ENCODE data around the gene CAMK2D. TPM values are rescaled to one million over a fixed set of nuclear protein-coding genes. Genes with fewer than 3 reads are reported as not detected.

The CAMK2D gene
- total and polyA plus RNA-seq, 4 experiments from 2014 or later = 15.5 to 36.4 (median 24.0) TPM

- no peaks in the 10 kb centered on the region for H3K27me3 ChIP-seq (ENCODE audit: insufficient read depth, low read length)
- Mint-ChIP-seq H3K4me3 (no peak overlapping the region), H3K27ac (no peak overlapping the region), H3K9me3 (peaks cover 0 to 19% (median 2%) of the 10 kb centered on the region in 8 donors), H3K4me1 (peaks cover 0 to 1% (median 0%) of the 10 kb centered on the region in 4 donors), H3K36me3 (peaks cover 2 to 12% of the 10 kb centered on the region in 2 donors), H3K27me3 (peaks cover 0 to 1% of the 10 kb centered on the region in 2 donors)
- intact Hi-C loops (cut with micrococcal nuclease) = no loop called here
- no peaks in the 10 kb centered on the region for H3K36me3 ChIP-seq (ENCODE audit: insufficient read depth, low read length)
- ChIA-PET POLR2A (ENCODE audit: partially characterized antibody) (no interaction called here), CTCF (ENCODE audit: partially characterized antibody) (no interaction called here)
- H3K4me1 ChIP-seq (ENCODE audit: insufficient read depth, low read length) = no peaks in the 10 kb centered on the region
- no peak overlapping the region for H3K27ac ChIP-seq (ENCODE audit: low read depth, low read length)
- DNase-seq = no peak
- no peak overlapping the region for H3K4me3 ChIP-seq (ENCODE audit: low read length in 2 of 2)
- H3K9me3 ChIP-seq (ENCODE audit: control insufficient read depth in 1 of 2, low read length in 2 of 2) = no peaks in the 10 kb centered on the region
Measured at GRCh38 chr4:113788888-113789287, 27.4 kb upstream of the CAMK2D start.

GRCh38 chr4:113785781-113786180, 24.2 kb upstream of the CAMK2D start:
- CTCF ChIA-PET (ENCODE audit: partially characterized antibody) = interaction anchor here (1.2 kb wide), 1 partner anchor 51 kb away, joined by 3 read pairs; no protein-coding TSS in a partner anchor
- no peak for DNase-seq
- H3K9me3 Mint-ChIP-seq = peaks cover 0 to 5% (median 0%) of the 10 kb centered on the region in 8 donors
- H3K27me3 ChIP-seq (ENCODE audit: insufficient read depth, low read length) = no peaks in the 10 kb centered on the region
- no peak overlapping the region for H3K27ac Mint-ChIP-seq
- H3K4me3 Mint-ChIP-seq = no peak overlapping the region
- H3K27ac ChIP-seq (ENCODE audit: low read depth, low read length) = no peak overlapping the region
- H3K4me1 ChIP-seq (ENCODE audit: insufficient read depth, low read length) = no peaks in the 10 kb centered on the region
- peaks cover 0 to 8% (median 2%) of the 10 kb centered on the region in 4 donors for H3K4me1 Mint-ChIP-seq
- no peaks in the 10 kb centered on the region for H3K27me3 Mint-ChIP-seq
- intact Hi-C loops (cut with micrococcal nuclease) = no loop called here
- POLR2A ChIA-PET (ENCODE audit: partially characterized antibody) = interaction anchor here (1.1 kb wide), 1 partner anchor 11 kb away, joined by 4 read pairs; no protein-coding TSS in a partner anchor
- no peak overlapping the region for H3K4me3 ChIP-seq (ENCODE audit: low read length in 2 of 2)
- no peaks in the 10 kb centered on the region for H3K36me3 Mint-ChIP-seq
- no peaks in the 10 kb centered on the region for H3K9me3 ChIP-seq (ENCODE audit: control insufficient read depth in 1 of 2, low read length in 2 of 2)
- no peaks in the 10 kb centered on the region for H3K36me3 ChIP-seq (ENCODE audit: insufficient read depth, low read length)

DNA sequence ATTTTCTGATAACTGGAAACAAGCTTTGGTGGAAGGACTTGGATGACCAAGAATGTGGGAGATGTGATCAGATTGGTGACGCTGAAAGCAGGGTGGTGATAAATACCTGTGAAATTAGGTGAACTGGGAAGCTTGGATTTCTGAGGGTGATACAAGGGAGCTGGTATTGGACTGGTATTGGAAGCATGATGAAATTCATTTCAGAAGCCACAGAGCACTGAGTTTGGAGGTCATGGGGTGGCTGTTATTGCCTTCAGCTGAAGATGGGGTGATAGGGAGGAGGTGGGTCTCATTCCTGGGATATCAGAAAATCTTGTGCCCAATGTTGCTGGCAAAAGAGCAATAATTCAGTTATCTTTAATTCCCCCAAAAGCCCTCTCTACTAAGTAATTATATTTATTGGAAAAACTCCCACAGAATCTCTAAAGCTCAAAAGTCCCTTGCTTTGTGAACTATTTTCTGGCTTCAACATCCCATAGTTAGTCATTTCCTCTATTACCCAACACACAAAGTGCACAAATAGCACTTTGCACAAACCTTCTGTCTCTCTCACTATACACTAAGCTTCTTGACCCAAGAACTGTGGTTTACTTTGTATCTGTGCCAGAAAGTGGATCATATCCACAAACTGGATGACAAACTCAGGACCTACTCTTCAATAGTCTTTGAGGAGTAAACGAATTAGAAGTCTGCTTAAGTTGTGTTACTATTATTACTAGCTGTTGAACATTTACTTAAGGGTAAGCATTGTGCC, 23.1 kb upstream of the CAMK2D start:
- ChIA-PET POLR2A (ENCODE audit: partially characterized antibody) (interaction anchor here (1.1 kb wide), 1 partner anchor 10 kb away, joined by 4 read pairs; no protein-coding TSS in a partner anchor), CTCF (ENCODE audit: partially characterized antibody) (interaction anchor here (1.2 to 2.7 kb wide), 5 partner anchors 17 to 122 kb away, joined by 3 to 6 read pairs (median 3); no protein-coding TSS in a partner anchor)
- Mint-ChIP-seq H3K27ac (no peak overlapping the region), H3K4me1 (peaks cover 0 to 8% (median 2%) of the 10 kb centered on the region in 4 donors), H3K27me3 (no peaks in the 10 kb centered on the region), H3K9me3 (peaks cover 0 to 5% (median 0%) of the 10 kb centered on the region in 8 donors), H3K4me3 (no peak overlapping the region), H3K36me3 (no peaks in the 10 kb centered on the region)
- no peaks in the 10 kb centered on the region for H3K36me3 ChIP-seq (ENCODE audit: insufficient read depth, low read length)
- intact Hi-C loops (cut with micrococcal nuclease) = loop anchor here (5.0 kb wide), 3 partner anchors 43 to 392 kb away; no protein-coding TSS in a partner anchor
- no peaks in the 10 kb centered on the region for H3K27me3 ChIP-seq (ENCODE audit: insufficient read depth, low read length)
- no peak for DNase-seq
- no peak overlapping the region for H3K27ac ChIP-seq (ENCODE audit: low read depth, low read length)
- H3K9me3 ChIP-seq (ENCODE audit: control insufficient read depth in 1 of 2, low read length in 2 of 2) = no peaks in the 10 kb centered on the region
- H3K4me1 ChIP-seq (ENCODE audit: insufficient read depth, low read length) = no peaks in the 10 kb centered on the region
- no peak overlapping the region for H3K4me3 ChIP-seq (ENCODE audit: low read length in 2 of 2)

- intact Hi-C loops (cut with micrococcal nuclease) = loop anchor here (5.0 kb wide), 3 partner anchors 44 to 391 kb away; no protein-coding TSS in a partner anchor
- Mint-ChIP-seq H3K27ac (no peak overlapping the region), H3K9me3 (peaks cover 0 to 5% (median 0%) of the 10 kb centered on the region in 8 donors), H3K4me1 (peaks cover 0 to 8% (median 2%) of the 10 kb centered on the region in 4 donors), H3K4me3 (no peak overlapping the region), H3K27me3 (no peaks in the 10 kb centered on the region), H3K36me3 (no peaks in the 10 kb centered on the region)
- Histone ChIP-seq H3K4me1 (ENCODE audit: insufficient read depth, low read length) (no peaks in the 10 kb centered on the region), H3K9me3 (ENCODE audit: control insufficient read depth in 1 of 2, low read length in 2 of 2) (no peaks in the 10 kb centered on the region), H3K27ac (ENCODE audit: low read depth, low read length) (no peak overlapping the region), H3K36me3 (ENCODE audit: insufficient read depth, low read length) (no peaks in the 10 kb centered on the region), H3K27me3 (ENCODE audit: insufficient read depth, low read length) (no peaks in the 10 kb centered on the region), H3K4me3 (ENCODE audit: low read length in 2 of 2) (no peak overlapping the region)
- ChIA-PET CTCF (ENCODE audit: partially characterized antibody) (interaction anchor here (1.3 to 2.7 kb wide), 4 partner anchors 27 to 123 kb away, joined by 3 to 6 read pairs (median 4); no protein-coding TSS in a partner anchor), POLR2A (ENCODE audit: partially characterized antibody) (no interaction called here)
- no peak for DNase-seq
Measured at GRCh38 chr4:113783701-113784100, 22.2 kb upstream of the CAMK2D start.

DNA sequence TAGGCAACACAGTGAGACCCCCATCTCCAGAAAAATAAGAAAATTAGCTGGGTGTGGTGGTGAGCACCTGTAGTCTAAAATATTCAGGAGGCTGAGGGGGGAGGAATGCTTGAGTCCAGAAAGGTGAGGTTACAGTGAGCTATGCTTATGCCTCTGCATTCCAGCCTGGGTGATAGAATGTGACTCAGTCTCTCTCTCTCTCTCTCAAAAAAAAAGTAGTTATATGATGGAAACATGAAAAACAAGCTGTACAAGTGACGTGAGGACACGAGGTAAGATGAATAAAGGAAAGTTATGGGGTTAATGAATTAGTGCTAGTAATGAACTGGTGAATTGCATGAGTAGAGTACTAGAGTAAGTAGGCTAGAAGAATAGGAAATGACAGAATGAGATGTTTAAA, 21.8 kb upstream of the CAMK2D start:
- Histone ChIP-seq H3K9me3 (ENCODE audit: control insufficient read depth in 1 of 2, low read length in 2 of 2) (no peaks in the 10 kb centered on the region), H3K4me1 (ENCODE audit: insufficient read depth, low read length) (no peaks in the 10 kb centered on the region), H3K27me3 (ENCODE audit: insufficient read depth, low read length) (no peaks in the 10 kb centered on the region), H3K27ac (ENCODE audit: low read depth, low read length) (no peak overlapping the region), H3K36me3 (ENCODE audit: insufficient read depth, low read length) (no peaks in the 10 kb centered on the region), H3K4me3 (ENCODE audit: low read length in 2 of 2) (no peak overlapping the region)
- CTCF ChIA-PET (ENCODE audit: partially characterized antibody) = interaction anchor here (0.9 to 2.7 kb wide), 6 partner anchors 28 to 248 kb away, joined by 3 to 6 read pairs (median 4); no protein-coding TSS in a partner anchor
- H3K36me3 Mint-ChIP-seq = no peaks in the 10 kb centered on the region
- H3K27me3 Mint-ChIP-seq = no peaks in the 10 kb centered on the region
- peaks cover 0 to 8% (median 2%) of the 10 kb centered on the region in 4 donors for H3K4me1 Mint-ChIP-seq
- H3K27ac Mint-ChIP-seq = no peak overlapping the region
- peaks cover 0 to 5% (median 0%) of the 10 kb centered on the region in 8 donors for H3K9me3 Mint-ChIP-seq
- POLR2A ChIA-PET (ENCODE audit: partially characterized antibody) = no interaction called here
- intact Hi-C loops (cut with micrococcal nuclease) = loop anchor here (5.0 kb wide), 3 partner anchors 44 to 391 kb away; no protein-coding TSS in a partner anchor
- DNase-seq = no peak
- H3K4me3 Mint-ChIP-seq = no peak overlapping the region

- ChIA-PET POLR2A (ENCODE audit: partially characterized antibody) (no interaction called here), CTCF (ENCODE audit: partially characterized antibody) (interaction anchor here (1.0 kb wide), 1 partner anchor 131 kb away, joined by 3 read pairs; no protein-coding TSS in a partner anchor)
- Histone ChIP-seq H3K4me3 (ENCODE audit: low read length in 2 of 2) (no peak overlapping the region), H3K36me3 (ENCODE audit: insufficient read depth, low read length) (no peaks in the 10 kb centered on the region), H3K9me3 (ENCODE audit: control insufficient read depth in 1 of 2, low read length in 2 of 2) (no peaks in the 10 kb centered on the region), H3K27ac (ENCODE audit: low read depth, low read length) (no peak overlapping the region), H3K4me1 (ENCODE audit: insufficient read depth, low read length) (no peaks in the 10 kb centered on the region), H3K27me3 (ENCODE audit: insufficient read depth, low read length) (no peaks in the 10 kb centered on the region)
- peaks cover 0 to 8% (median 2%) of the 10 kb centered on the region in 4 donors for H3K4me1 Mint-ChIP-seq
- peaks cover 0 to 5% (median 0%) of the 10 kb centered on the region in 8 donors for H3K9me3 Mint-ChIP-seq
- no peaks in the 10 kb centered on the region for H3K36me3 Mint-ChIP-seq
- no peak overlapping the region for H3K4me3 Mint-ChIP-seq
- no peak overlapping the region for H3K27ac Mint-ChIP-seq
- H3K27me3 Mint-ChIP-seq = peaks cover 0 to 1% of the 10 kb centered on the region in 2 donors
- peak in 4 of 5 donors; percentile 25 to 35 (median 30) for DNase-seq
- intact Hi-C loops (cut with micrococcal nuclease) = loop anchor here (1.0 to 5.0 kb wide), 7 partner anchors 19 to 389 kb away; no protein-coding TSS in a partner anchor
Measured at GRCh38 chr4:113781439-113782040, 20.0 kb upstream of the CAMK2D start.

DNA sequence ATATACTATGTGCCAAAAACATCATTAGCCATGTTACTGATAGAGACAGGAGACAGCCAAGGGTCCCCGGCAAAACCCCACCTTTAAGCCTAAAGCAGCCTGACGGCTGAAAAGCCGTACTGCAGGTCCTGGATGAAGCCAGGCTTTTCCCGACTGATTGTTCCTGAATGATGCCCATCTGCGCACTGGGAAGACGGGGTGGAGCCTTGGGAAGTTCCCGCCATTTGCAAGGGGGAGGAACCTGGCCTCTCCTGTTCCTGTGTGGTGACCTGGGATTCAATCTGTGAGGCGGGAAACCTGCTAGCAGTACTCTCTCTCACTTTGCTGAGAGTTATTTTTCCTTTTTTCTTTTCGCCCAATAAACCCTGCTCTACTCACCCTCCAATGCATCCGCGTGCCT, 15.1 kb upstream of the CAMK2D start:
- ChIA-PET CTCF (ENCODE audit: partially characterized antibody) (no interaction called here), POLR2A (ENCODE audit: partially characterized antibody) (no interaction called here)
- no peaks in the 10 kb centered on the region for H3K27me3 ChIP-seq (ENCODE audit: insufficient read depth, low read length)
- H3K27ac ChIP-seq (ENCODE audit: low read depth, low read length) = no peak overlapping the region
- Mint-ChIP-seq H3K36me3 (no peaks in the 10 kb centered on the region), H3K4me3 (no peak overlapping the region), H3K9me3 (no peaks in the 10 kb centered on the region), H3K27ac (no peak overlapping the region), H3K27me3 (peaks cover 3 to 4% of the 10 kb centered on the region in 2 donors), H3K4me1 (peaks cover 0 to 10% (median 6%) of the 10 kb centered on the region in 4 donors)
- H3K4me1 ChIP-seq (ENCODE audit: insufficient read depth, low read length) = no peaks in the 10 kb centered on the region
- no peaks in the 10 kb centered on the region for H3K36me3 ChIP-seq (ENCODE audit: insufficient read depth, low read length)
- no peak for DNase-seq
- no peaks in the 10 kb centered on the region for H3K9me3 ChIP-seq (ENCODE audit: control insufficient read depth in 1 of 2, low read length in 2 of 2)
- H3K4me3 ChIP-seq (ENCODE audit: low read length in 2 of 2) = no peak overlapping the region
- intact Hi-C loops (cut with micrococcal nuclease) = no loop called here

Data from CD4-positive, alpha-beta memory T cell (primary cell).